Pancreas (tissue), 10 donors: ENCODE results near the gene RASA3. TPM values are rescaled to one million over a fixed set of nuclear protein-coding genes. Genes with fewer than 3 reads are reported as not detected.

Experiments used
- ATAC-seq, 4 donors: fragments of 200-7000 bp; cut with Tn5 transposase; one replicate each; pipeline versions ENCODE4 v1.8.0 to v1.9.1; 2020; ENCODE audit warnings: mild to moderate bottlenecking in 4 of 4, moderate library complexity in 4 of 4
- DNase-seq, 6 donors: peaks; one replicate each; pipeline ENCODE4 v3.0.0-alpha.2; 2020
- FAIRE-seq: peaks from 2 replicates; lab custom pipeline; 2012; peaks lifted over from hg19 to GRCh38; lab: Jason Lieb, UNC
- H3K27ac ChIP-seq, 4 donors: fragments of 200-600 bp; sonication (generic); 1 replicate in 3 of 4; 2 replicates in 1 of 4; pipeline versions ENCODE4 v1.5.0 to v1.8.0; 2020
- H3K27me3 ChIP-seq, 4 donors: fragments of 200-600 bp; one replicate each; pipeline ENCODE4 v1.8.0; 2021
- H3K36me3 ChIP-seq, 3 donors: fragments of 200-600 bp; sonication (generic) in 1 of 3; one replicate each; pipeline versions ENCODE4 v1.5.0 to v1.8.0; 2020 to 2021
- H3K4me1 ChIP-seq, 3 donors: fragments of 200-600 bp; one replicate each; pipeline ENCODE4 v1.8.0; 2021
- H3K4me3 ChIP-seq, 4 donors: fragments of 200-600 bp; sonication (generic) in 2 of 4; one replicate each; pipeline versions ENCODE4 v1.5.0 to v1.8.0; 2020 to 2021
- H3K9me3 ChIP-seq, 4 donors: fragments of 200-600 bp; one replicate each; pipeline ENCODE4 v1.8.0; 2021
- WGBS, 2 donors: extraction: QIAGEN DNeasy Blood & Tissue Kit; methylation state at CpG; one replicate each; pipeline ENCODE4 v1.1.7; 2013; 5-methylcytosine and 5-hydroxymethylcytosine counted together
- intact Hi-C, 3 donors: fragments of 100-400 bp; cut with DNase I; formaldehyde crosslinking; loops; one replicate each; pipeline versions ENCODE4 v1.11.1 to v1.14.2; 2022
- polyA plus RNA-seq, 2 donors: library from polyadenylated mRNA; stranded (reverse); fragments of 200-250 nt; gene quantifications; one replicate each; pipeline ENCODE4 v1.2.3, GENCODE V29; 2013
- total RNA-seq, 6 donors: library from RNA; stranded (reverse); fragmentation: NEBNext Ultra II Directional in 4 of 6; extraction: Animal tissue kit (Norgen Biotek cat#: 25700) in 4 of 6; gene quantifications; one replicate each; pipeline versions ENCODE4 v1.2.1 to v1.2.4, GENCODE V29; 2021 to 2023
- TF ChIP-seq, protein P1 (sequence below), 4 donors: fragments of 200-600 bp; sonication (generic) in 3 of 4; IDR thresholded peaks; one replicate each; pipeline versions ENCODE4 v1.5.0 to v1.8.0; 2021; ENCODE audit warnings: antibody characterized with exemption in 4 of 4
- donor health status: healthy with polysubstance abuse.
- donor health status: DM: no; HTN: no; CAD: no; lungs with moderate emphysema.
- donor health status: DM: no; HTN: no; CAD: no.
- donor health status: control.
- donor health status: control.
- donor health status: Bipolar disorder and iron deficiency.
- donor health status: DM: yes; HTN: yes; CAD: no.
- donor health status: DM: no; HTN: no; CAD: no.
- donor health status: DM: no; HTN: no; CAD: no.
- donor health status: DM: yes; HTN: yes; CAD: no.

Gene RASA3
- total and polyA plus RNA-seq, 8 donors: 5.7 to 11.2 (median 9.1) TPM

GRCh38 chr13:114026481-114026880 lies 105.9 kb downstream of the RASA3 start:
- Histone ChIP-seq H3K27me3 (no peaks in the 10 kb centered on the region), H3K9me3 (no peaks in the 10 kb centered on the region), H3K4me3 (no peak overlapping the region), H3K4me1 (no peaks in the 10 kb centered on the region), H3K36me3 (no peaks in the 10 kb centered on the region), H3K27ac (no peak overlapping the region)
- WGBS, 2 donors: 93 to 94% methylated on average over 10 to 11 of the region's 11 CpGs
- intact Hi-C loops: no loop called here
- TF ChIP-seq, protein P1, sequence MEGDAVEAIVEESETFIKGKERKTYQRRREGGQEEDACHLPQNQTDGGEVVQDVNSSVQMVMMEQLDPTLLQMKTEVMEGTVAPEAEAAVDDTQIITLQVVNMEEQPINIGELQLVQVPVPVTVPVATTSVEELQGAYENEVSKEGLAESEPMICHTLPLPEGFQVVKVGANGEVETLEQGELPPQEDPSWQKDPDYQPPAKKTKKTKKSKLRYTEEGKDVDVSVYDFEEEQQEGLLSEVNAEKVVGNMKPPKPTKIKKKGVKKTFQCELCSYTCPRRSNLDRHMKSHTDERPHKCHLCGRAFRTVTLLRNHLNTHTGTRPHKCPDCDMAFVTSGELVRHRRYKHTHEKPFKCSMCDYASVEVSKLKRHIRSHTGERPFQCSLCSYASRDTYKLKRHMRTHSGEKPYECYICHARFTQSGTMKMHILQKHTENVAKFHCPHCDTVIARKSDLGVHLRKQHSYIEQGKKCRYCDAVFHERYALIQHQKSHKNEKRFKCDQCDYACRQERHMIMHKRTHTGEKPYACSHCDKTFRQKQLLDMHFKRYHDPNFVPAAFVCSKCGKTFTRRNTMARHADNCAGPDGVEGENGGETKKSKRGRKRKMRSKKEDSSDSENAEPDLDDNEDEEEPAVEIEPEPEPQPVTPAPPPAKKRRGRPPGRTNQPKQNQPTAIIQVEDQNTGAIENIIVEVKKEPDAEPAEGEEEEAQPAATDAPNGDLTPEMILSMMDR (IDR thresholded peaks at IDR 0.05): no peak
- DNase-seq (peak in 1 of 6 donors; percentile 46), FAIRE-seq (no peak), ATAC-seq (no peak)

DNA sequence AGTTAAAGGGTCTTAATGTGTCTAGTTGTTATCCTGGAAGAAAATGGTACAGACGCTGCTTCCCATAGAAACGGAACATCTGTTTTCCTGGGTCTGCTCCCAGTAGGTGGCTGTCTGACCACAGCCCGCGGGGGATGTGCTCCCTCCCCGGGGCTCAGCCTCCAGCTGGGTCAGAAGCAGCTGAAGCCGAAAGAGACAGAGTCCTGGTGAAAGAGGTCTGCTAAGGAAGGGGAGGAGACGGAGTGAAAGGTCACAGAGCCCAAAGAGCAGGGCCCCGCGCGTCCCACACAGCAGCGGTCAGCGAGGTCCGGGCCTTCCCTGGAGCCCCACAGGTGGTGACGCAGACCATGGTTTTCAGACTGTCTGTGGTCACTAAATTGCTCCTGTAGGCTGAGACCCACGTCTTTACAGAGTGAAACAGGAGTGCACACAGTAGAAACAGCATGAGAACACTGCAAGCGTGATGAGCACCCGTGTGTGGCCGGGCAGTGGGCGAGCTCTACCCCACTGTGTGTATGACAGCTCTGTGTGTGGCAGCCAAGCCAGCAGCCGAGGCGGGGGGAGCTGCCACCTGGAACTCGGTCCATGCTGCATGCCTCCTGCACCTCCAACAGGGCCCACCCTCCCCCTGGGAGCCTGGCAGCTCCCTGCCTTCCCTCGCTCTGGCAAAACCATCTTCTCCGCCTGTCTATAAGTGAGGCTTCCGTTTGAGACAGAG lies 106.5 kb downstream of the RASA3 start:
- DNase-seq: peak in 3 of 6 donors; percentile 18 to 60 (median 19)
- Histone ChIP-seq H3K27me3 (no peaks in the 10 kb centered on the region), H3K27ac (no peak overlapping the region), H3K9me3 (no peaks in the 10 kb centered on the region), H3K36me3 (no peaks in the 10 kb centered on the region), H3K4me3 (no peak overlapping the region), H3K4me1 (no peaks in the 10 kb centered on the region)
- WGBS, 2 donors: 69 to 72% methylated on average over 23 to 25 of the region's 25 CpGs
- intact Hi-C loops: no loop called here
- no peak for FAIRE-seq
- TF ChIP-seq, protein P1 (IDR thresholded peaks at IDR 0.05): no peak
- peak in 3 of 4 donors; percentile 51 to 70 (median 60) for ATAC-seq

DNA sequence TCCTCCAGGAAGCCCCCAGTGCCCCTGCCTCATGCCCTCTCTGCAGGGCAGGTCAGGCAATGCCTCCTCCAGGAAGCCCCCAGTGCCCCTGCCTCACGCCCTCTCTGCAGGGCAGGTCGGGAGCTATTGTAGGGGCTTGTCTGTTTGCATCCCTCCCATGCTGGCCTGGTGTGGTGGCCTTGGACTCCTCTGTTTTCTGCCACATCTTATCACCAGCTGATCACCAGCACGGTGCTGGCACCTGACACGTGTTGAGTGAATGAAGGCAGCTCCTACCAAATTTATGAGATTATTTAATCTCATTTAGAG lies 107.1 kb downstream of the RASA3 start:
- intact Hi-C loops: no loop called here
- 52 to 59% methylated on average over 4 of the region's 4 CpGs for WGBS, 2 donors
- no peaks in the 10 kb centered on the region for H3K9me3 ChIP-seq
- no peak overlapping the region for H3K4me3 ChIP-seq
- H3K27ac ChIP-seq: no peak overlapping the region
- TF ChIP-seq, protein P1 (IDR thresholded peaks at IDR 0.05): no peak
- H3K27me3 ChIP-seq: no peaks in the 10 kb centered on the region
- ATAC-seq: peak in 2 of 4 donors; percentile 8 to 16
- no peak for FAIRE-seq
- no peaks in the 10 kb centered on the region for H3K36me3 ChIP-seq
- no peaks in the 10 kb centered on the region for H3K4me1 ChIP-seq
- peak in 2 of 6 donors; percentile 18 to 19 for DNase-seq

DNA sequence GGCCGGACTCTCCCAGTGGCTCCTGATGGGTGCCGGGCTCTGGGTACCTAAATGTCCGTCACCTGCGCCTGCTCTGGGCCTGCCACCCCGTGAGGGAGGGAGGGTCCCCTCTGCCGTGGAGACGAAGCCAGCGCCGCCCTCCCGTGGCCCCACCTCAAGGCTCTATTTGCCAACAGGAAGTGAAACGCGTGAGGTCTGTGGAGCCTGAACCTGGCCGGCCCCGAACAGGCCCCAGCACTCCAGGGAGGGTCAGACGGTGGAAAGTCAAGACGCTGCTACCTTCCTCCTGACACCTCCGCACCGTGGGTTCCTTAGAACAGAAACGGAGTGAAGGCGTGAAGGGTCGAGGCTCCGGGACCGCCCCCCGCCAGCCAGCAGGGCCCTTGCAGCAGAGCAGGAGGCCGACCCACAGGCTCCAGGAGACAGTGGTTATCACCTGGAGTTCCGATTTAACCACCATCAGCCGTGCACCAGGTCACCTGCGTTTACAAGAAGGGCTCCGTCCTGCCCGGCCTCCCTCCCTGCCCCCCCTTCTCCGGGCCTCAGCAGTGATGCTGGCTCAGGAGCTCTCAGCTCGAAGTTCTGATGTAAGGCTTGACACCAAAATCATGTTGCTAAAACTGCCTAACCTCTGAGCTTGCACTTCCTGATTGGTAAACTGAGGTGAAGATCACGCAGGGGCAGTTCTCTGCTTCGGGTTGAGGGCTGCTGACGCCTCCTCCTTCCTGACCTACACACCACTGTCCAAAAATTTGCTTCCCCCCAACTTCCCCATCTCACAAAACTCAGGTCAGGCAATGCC lies 107.6 kb downstream of the RASA3 start:
- FAIRE-seq (no peak), DNase-seq (peak in 1 of 6 donors; percentile 47), ATAC-seq (no peak)
- no peaks in the 10 kb centered on the region for H3K9me3 ChIP-seq
- H3K4me1 ChIP-seq: no peaks in the 10 kb centered on the region
- no peak overlapping the region for H3K27ac ChIP-seq
- no peaks in the 10 kb centered on the region for H3K36me3 ChIP-seq
- WGBS, 2 donors: 90 to 91% methylated on average over 35 of the region's 35 CpGs
- no peak overlapping the region for H3K4me3 ChIP-seq
- TF ChIP-seq, protein P1 (IDR thresholded peaks at IDR 0.05): no peak
- no peaks in the 10 kb centered on the region for H3K27me3 ChIP-seq
- intact Hi-C loops: no loop called here
